Neuronal stem cell (in vitro differentiated cells): ENCODE measurements around the gene B3GALNT2.

ENCODE experiments used
- DNase-seq: peaks from one replicate; pipeline ENCODE4 v3.0.0-alpha.2; 2013; ENCODE audit warnings: low spot score
- H2AFZ ChIP-seq: one replicate; pipeline ENCODE4 v1.6.1; 2013; ENCODE audit warnings: mild to moderate bottlenecking, low read length, inconsistent platforms
- H2AK5ac ChIP-seq: 2 replicates; pipeline ENCODE4 v1.6.1; 2013; ENCODE audit warnings: low read depth, mild to moderate bottlenecking, inconsistent platforms, low read length, moderate library complexity, mixed read lengths
- H2BK120ac ChIP-seq: 2 replicates; pipeline ENCODE4 v1.6.1; 2013; ENCODE audit warnings: low read depth, mild to moderate bottlenecking, inconsistent platforms, low read length, moderate library complexity, mixed read lengths
- H2BK12ac ChIP-seq: one replicate; pipeline ENCODE4 v1.6.1; 2013; ENCODE audit warnings: low read length, inconsistent platforms
- H2BK15ac ChIP-seq: 2 replicates; pipeline ENCODE4 v1.6.1; 2013; ENCODE audit warnings: mild to moderate bottlenecking, low read length, inconsistent platforms, mixed read lengths
- H2BK5ac ChIP-seq: one replicate; pipeline ENCODE4 v1.6.1; 2013; ENCODE audit warnings: inconsistent platforms, mild to moderate bottlenecking, low read length, moderate library complexity
- H3K14ac ChIP-seq: one replicate; pipeline ENCODE4 v1.6.1; 2013; ENCODE audit warnings: low read length, inconsistent platforms
- H3K18ac ChIP-seq: 2 replicates; pipeline ENCODE4 v1.6.1; 2013; ENCODE audit warnings: low read length, inconsistent platforms
- H3K23ac ChIP-seq: 2 replicates; pipeline ENCODE4 v1.6.1; 2013; ENCODE audit warnings: low read depth, mild to moderate bottlenecking, mixed read lengths, low read length, inconsistent platforms; ENCODE audit not compliant: poor library complexity
- H3K27ac ChIP-seq: replicated peaks from 3 replicates; pipeline ENCODE4 v1.5.1; 2013; ENCODE audit warnings: low read length, inconsistent platforms
- H3K27me3 ChIP-seq, 3 experiments: 2 replicates each; pipeline ENCODE4 v1.6.1; 2013; ENCODE audit warnings: low read length in 3 of 3, mild to moderate bottlenecking in 2 of 3, inconsistent platforms in 1 of 3, low read depth in 1 of 3, mixed read lengths in 1 of 3, moderate library complexity in 1 of 3; ENCODE audit not compliant: control insufficient read depth in 3 of 3, insufficient read depth in 3 of 3
- H3K36me3 ChIP-seq, 2 donors: replicated peaks in 1 of 2; 2 replicates each; pipeline ENCODE4 v1.6.1; 2013; ENCODE audit warnings: low read length in 2 of 2; ENCODE audit not compliant: control insufficient read depth in 2 of 2, insufficient read depth in 2 of 2
- H3K4ac ChIP-seq: 2 replicates; pipeline ENCODE4 v1.6.1; 2013; ENCODE audit warnings: inconsistent platforms, mild to moderate bottlenecking, low read length, moderate library complexity
- H3K4me1 ChIP-seq, 2 donors: 1 replicate in 1 of 2; 2 replicates in 1 of 2; pipeline ENCODE4 v1.6.1; 2013; ENCODE audit warnings: low read length in 2 of 2, low read depth in 1 of 2; ENCODE audit not compliant: control insufficient read depth in 2 of 2, insufficient read depth in 1 of 2
- H3K4me2 ChIP-seq: one replicate; pipeline ENCODE4 v1.6.1; 2013; ENCODE audit warnings: mild to moderate bottlenecking, low read length, inconsistent platforms; ENCODE audit not compliant: insufficient read depth, poor library complexity, severe bottlenecking
- H3K4me3 ChIP-seq, 2 donors: 2 replicates each; pipeline ENCODE4 v1.5.1; 2013; ENCODE audit warnings: low read length in 2 of 2, mild to moderate bottlenecking in 2 of 2, inconsistent platforms in 1 of 2, moderate library complexity in 1 of 2
- H3K79me1 ChIP-seq: one replicate; pipeline ENCODE4 v1.6.1; 2013; ENCODE audit warnings: low read depth, mild to moderate bottlenecking, inconsistent platforms, low read length, moderate library complexity
- H3K9ac ChIP-seq: one replicate; pipeline ENCODE4 v1.6.1; 2013; ENCODE audit warnings: mild to moderate bottlenecking, low read depth, low read length, inconsistent platforms; ENCODE audit not compliant: poor library complexity
- H3K9me3 ChIP-seq, 2 donors: replicated peaks in 1 of 2; 2 replicates each; pipeline versions ENCODE3 to v1.6.1; 2013; ENCODE audit warnings: low read length in 2 of 2, mild to moderate bottlenecking in 2 of 2, inconsistent platforms in 1 of 2, low read depth in 1 of 2, mixed read lengths in 1 of 2, moderate library complexity in 1 of 2; ENCODE audit not compliant: control insufficient read depth in 2 of 2, insufficient read depth in 1 of 2
- H4K8ac ChIP-seq: one replicate; pipeline ENCODE4 v1.6.1; 2013; ENCODE audit warnings: low read depth, mild to moderate bottlenecking, inconsistent platforms, low read length, moderate library complexity
- H4K91ac ChIP-seq: one replicate; pipeline ENCODE4 v1.6.1; 2013; ENCODE audit warnings: low read length, low read depth, mild to moderate bottlenecking, inconsistent platforms; ENCODE audit not compliant: poor library complexity
- WGBS, 2 donors: extraction: QIAGEN DNeasy Blood & Tissue Kit; methylation state at CpG; one replicate each; pipeline ENCODE4 v1.1.7; 2013; ENCODE audit warnings: missing lambda C conversion rate in 2 of 2, mixed read lengths in 1 of 2; ENCODE audit not compliant: insufficient read length in 2 of 2, insufficient replicate concordance in 1 of 2; ENCODE audit errors: extremely low coverage in 2 of 2; 5-methylcytosine and 5-hydroxymethylcytosine counted together

Gene B3GALNT2

GRCh38 chr1:235455097-235455496, 49.2 kb downstream of the B3GALNT2 start:
- Histone ChIP-seq H4K8ac (no peak overlapping the region), H2AFZ (no peak overlapping the region), H3K23ac (no peak overlapping the region), H3K4ac (no peak overlapping the region), H2BK120ac (no peak overlapping the region), H3K9me3 (peaks cover 0 to under 1% of the 10 kb centered on the region in 2 donors), H4K91ac (no peak overlapping the region), H2BK12ac (no peak overlapping the region), H3K18ac (no peak overlapping the region), H2BK15ac (no peak overlapping the region), H3K27ac (no peak overlapping the region), H3K4me2 (no peak overlapping the region), H3K4me1 (no peaks in the 10 kb centered on the region), H3K36me3 (peaks cover 5 to 67% of the 10 kb centered on the region in 2 donors), H3K14ac (no peak overlapping the region), H2BK5ac (no peak overlapping the region), H3K9ac (no peak overlapping the region), H3K4me3 (no peak overlapping the region), H2AK5ac (no peak overlapping the region), H3K27me3 (no peaks in the 10 kb centered on the region), H3K79me1 (no peaks in the 10 kb centered on the region)
- DNase-seq: no peak
- WGBS, 2 donors: no CpG with 5 or more reads among the region's 2 CpGs

DNA sequence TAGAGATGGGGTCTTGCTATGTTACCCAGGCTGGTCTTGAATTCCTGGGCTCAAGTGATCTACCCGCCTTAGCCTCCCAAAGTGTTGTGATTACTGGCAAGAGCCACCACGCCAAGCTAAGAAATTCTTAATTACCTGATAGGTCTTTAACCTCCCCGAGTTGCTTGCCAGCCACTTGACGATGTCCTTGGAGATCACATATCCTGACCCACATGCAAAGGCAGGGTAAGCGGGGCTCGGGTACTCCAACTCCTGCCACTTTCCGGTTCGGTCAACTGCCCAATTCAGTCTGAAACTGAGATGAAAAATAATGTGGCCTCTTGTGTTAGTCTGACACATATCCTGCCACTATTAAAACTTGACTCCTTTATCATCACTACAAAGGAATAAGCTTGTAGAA, 50.2 kb downstream of the B3GALNT2 start:
- Histone ChIP-seq H3K4me3 (no peak overlapping the region), H3K4me2 (no peak overlapping the region), H2AFZ (no peak overlapping the region), H2BK12ac (no peak overlapping the region), H3K9ac (no peak overlapping the region), H3K9me3 (peaks cover 0 to 2% of the 10 kb centered on the region in 2 donors), H2BK120ac (no peak overlapping the region), H3K18ac (no peak overlapping the region), H3K27ac (no peak overlapping the region), H3K79me1 (no peaks in the 10 kb centered on the region), H3K14ac (no peak overlapping the region), H3K4ac (no peak overlapping the region), H3K36me3 (peaks cover 8 to 73% of the 10 kb centered on the region in 2 donors), H2AK5ac (no peak overlapping the region), H4K8ac (no peak overlapping the region), H4K91ac (no peak overlapping the region), H3K23ac (no peak overlapping the region), H2BK15ac (no peak overlapping the region), H2BK5ac (no peak overlapping the region), H3K27me3 (no peaks in the 10 kb centered on the region), H3K4me1 (no peaks in the 10 kb centered on the region)
- DNase-seq: no peak
- WGBS, 2 donors: no CpG with 5 or more reads among the region's 8 CpGs

GRCh38 chr1:235450886-235451483, 53.3 kb downstream of the B3GALNT2 start:
- no peak overlapping the region for H3K23ac ChIP-seq
- no peak overlapping the region for H2BK12ac ChIP-seq
- no peak overlapping the region for H2BK15ac ChIP-seq
- H3K4me1 ChIP-seq: no peaks in the 10 kb centered on the region
- no peak overlapping the region for H2BK120ac ChIP-seq
- H3K18ac ChIP-seq: no peak overlapping the region
- no peak overlapping the region for H3K4ac ChIP-seq
- no CpG with 5 or more reads among the region's 2 CpGs for WGBS, 2 donors
- H3K79me1 ChIP-seq: no peaks in the 10 kb centered on the region
- no peak overlapping the region for H3K14ac ChIP-seq
- H3K36me3 ChIP-seq: peaks cover 8 to 93% of the 10 kb centered on the region in 2 donors
- no peak overlapping the region for H3K4me2 ChIP-seq
- H2AK5ac ChIP-seq: no peak overlapping the region
- H3K27me3 ChIP-seq: no peaks in the 10 kb centered on the region
- H3K27ac ChIP-seq: no peak overlapping the region
- no peak overlapping the region for H3K4me3 ChIP-seq
- H2BK5ac ChIP-seq: no peak overlapping the region
- DNase-seq: no peak
- H2AFZ ChIP-seq: no peak overlapping the region
- H3K9me3 ChIP-seq: peaks cover 0 to 2% of the 10 kb centered on the region in 2 donors
- H4K91ac ChIP-seq: no peak overlapping the region
- no peak overlapping the region for H3K9ac ChIP-seq
- H4K8ac ChIP-seq: no peak overlapping the region

DNA sequence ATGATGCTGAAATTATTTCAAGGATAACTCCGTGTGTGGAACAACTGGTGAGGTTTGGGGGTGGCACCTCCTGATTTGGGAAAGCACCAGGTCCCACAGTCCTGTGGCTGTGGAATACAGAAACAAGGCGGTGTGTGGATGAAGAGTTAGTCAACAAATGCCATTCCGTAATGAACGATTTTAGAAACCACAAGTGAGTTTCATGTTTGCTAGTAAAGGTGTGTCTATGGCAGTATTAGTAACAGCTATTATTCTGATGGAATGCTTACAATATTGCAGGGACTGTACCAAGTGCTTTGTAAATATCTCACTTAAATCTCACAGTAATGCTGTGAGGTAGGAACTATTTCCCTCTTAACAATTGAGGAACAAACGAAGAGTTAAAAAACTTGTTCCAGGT, 53.8 kb downstream of the B3GALNT2 start:
- H3K4me1 ChIP-seq: no peaks in the 10 kb centered on the region
- no peaks in the 10 kb centered on the region for H3K27me3 ChIP-seq
- H3K23ac ChIP-seq: no peak overlapping the region
- no peak for DNase-seq
- H4K8ac ChIP-seq: no peak overlapping the region
- no peak overlapping the region for H3K4me3 ChIP-seq
- H2AK5ac ChIP-seq: no peak overlapping the region
- H4K91ac ChIP-seq: no peak overlapping the region
- H3K27ac ChIP-seq: no peak overlapping the region
- no peak overlapping the region for H3K4me2 ChIP-seq
- H3K4ac ChIP-seq: no peak overlapping the region
- no CpG with 5 or more reads among the region's 5 CpGs for WGBS, 2 donors
- no peaks in the 10 kb centered on the region for H3K79me1 ChIP-seq
- H3K14ac ChIP-seq: no peak overlapping the region
- no peak overlapping the region for H2BK15ac ChIP-seq
- no peak overlapping the region for H2BK120ac ChIP-seq
- peaks cover 10 to 96% of the 10 kb centered on the region in 2 donors for H3K36me3 ChIP-seq
- H2AFZ ChIP-seq: no peak overlapping the region
- no peak overlapping the region for H3K9ac ChIP-seq
- H3K18ac ChIP-seq: no peak overlapping the region
- peaks cover 0 to 2% of the 10 kb centered on the region in 2 donors for H3K9me3 ChIP-seq
- no peak overlapping the region for H2BK12ac ChIP-seq
- no peak overlapping the region for H2BK5ac ChIP-seq
